Breast epithelium (tissue), 3 donors: ENCODE results near the gene NECTIN2.

ENCODE experiments used
- CTCF ChIP-seq, 3 donors: fragments of 450-650 bp; IDR thresholded peaks; one replicate each; pipeline ENCODE4 v1.5.1; 2016 to 2017; ENCODE audit warnings: antibody characterized with exemption in 3 of 3, mild to moderate bottlenecking in 3 of 3, moderate library complexity in 3 of 3
- POLR2A ChIP-seq: fragments of 450-650 bp; IDR thresholded peaks from one replicate; pipeline ENCODE4 v1.6.1; 2016; ENCODE audit warnings: antibody characterized with exemption, mild to moderate bottlenecking, moderate library complexity

- TF ChIP-seq CTCF (IDR thresholded peaks at IDR 0.05) (no peak), POLR2A (no peak)
These were observed 21.5 kb downstream of the NECTIN2 start for GRCh38 chr19:44867578-44867977.
